GM12878 (cell line): Measurements from ENCODE around the gene PUDP. TPM values are rescaled to one million over a fixed set of nuclear protein-coding genes. Genes with fewer than 3 reads are reported as not detected.
A peak's percentile ranks its signal among the peaks of the same experiment; 100 is the strongest.

ENCODE experiments used
- ATAC-seq: fragments of 200-7000 bp; cut with Tn5 transposase; 3 replicates; pipeline ENCODE4 v1.9.1; 2020; ENCODE audit warnings: mild to moderate bottlenecking, moderate library complexity
- BruUV-seq: library from RNA; stranded (reverse); fragments of 400-500 nt; replicated peaks from 2 replicates; lab custom pipeline; 2021; lab: Mats Ljungman, UMichigan
- CTCF ChIA-PET: fragments of 300-600 bp; sonication (Branson Sonifier 250); formaldehyde crosslinking; extraction: SDS; loops from one replicate; lab custom pipeline; 2021; ENCODE audit warnings: inconsistent platforms; lab: Yijun Ruan, JAX
- POLR2A ChIA-PET: fragments of 350-600 bp; formaldehyde crosslinking; extraction: SDS; loops from one replicate; lab custom pipeline; 2021; ENCODE audit warnings: inconsistent platforms; lab: Charles Lee
- RAD21 ChIA-PET: fragments of 300-600 bp; sonication (Branson Sonifier 250); formaldehyde crosslinking; loops from one replicate; lab custom pipeline; 2023; ENCODE audit warnings: antibody characterized with exemption; ENCODE audit not compliant: unreplicated experiment; lab: Charles Lee
- SMC1A ChIA-PET: fragments of 300-600 bp; sonication (Branson Sonifier 250); formaldehyde crosslinking; loops from one replicate; lab custom pipeline; 2023; ENCODE audit not compliant: unreplicated experiment, uncharacterized antibody; lab: Charles Lee
- DNase-seq: peaks from one replicate; pipeline ENCODE4 v3.0.0-alpha.2; 2011; ENCODE audit warnings: low read depth, low spot score
- FAIRE-seq: peaks from 3 replicates; lab custom pipeline; 2011; peaks lifted over from hg19 to GRCh38; lab: Jason Lieb, UNC
- H2AFZ ChIP-seq: 2 replicates; pipeline ENCODE4 v1.6.0; 2011; ENCODE audit warnings: low read depth, low read length, control low read depth; ENCODE audit not compliant: control insufficient read depth
- H3K27ac ChIP-seq: 2 replicates; pipeline ENCODE4 v1.5.1; 2011; ENCODE audit warnings: control low read depth; ENCODE audit not compliant: control insufficient read depth, insufficient read depth
- H3K27me3 ChIP-seq, 2 experiments: replicated peaks in 1 of 2; 2 replicates each; pipeline versions ENCODE4 v1.6.0 to v1.6.1; 2011; ENCODE audit warnings: low read length in 1 of 2; ENCODE audit not compliant: control insufficient read depth in 2 of 2, insufficient read depth in 2 of 2
- H3K36me3 ChIP-seq, 2 experiments: 2 replicates each; pipeline ENCODE4 v1.5.1; 2011; ENCODE audit warnings: low read length in 1 of 2; ENCODE audit not compliant: control insufficient read depth in 2 of 2, insufficient read depth in 2 of 2
- H3K4me1 ChIP-seq: 2 replicates; pipeline ENCODE4 v1.6.1; 2011; ENCODE audit warnings: mild to moderate bottlenecking, low read length, moderate library complexity, mixed read lengths; ENCODE audit not compliant: control insufficient read depth, insufficient read depth
- H3K4me2 ChIP-seq: 2 replicates; pipeline ENCODE4 v1.6.0; 2011; ENCODE audit warnings: control low read depth; ENCODE audit not compliant: control insufficient read depth, insufficient read depth
- H3K4me3 ChIP-seq: fragments of 200-600 bp; sonication (generic); 2 replicates; pipeline ENCODE4 v1.5.1; 2016
- H3K79me2 ChIP-seq: 2 replicates; pipeline ENCODE4 v1.6.0; 2011; ENCODE audit warnings: low read length; ENCODE audit not compliant: control insufficient read depth, insufficient read depth
- H3K9ac ChIP-seq: 2 replicates; pipeline ENCODE4 v1.8.0; 2011; ENCODE audit warnings: low read length, control low read depth, mixed read lengths; ENCODE audit not compliant: control insufficient read depth, insufficient read depth
- H3K9me3 ChIP-seq: replicated peaks from 3 replicates; pipeline ENCODE4 v1.5.1; 2011; ENCODE audit warnings: mild to moderate bottlenecking, low read length; ENCODE audit not compliant: control insufficient read depth, insufficient read depth
- H4K20me1 ChIP-seq: 2 replicates; pipeline ENCODE4 v1.6.0; 2011; ENCODE audit not compliant: control insufficient read depth, insufficient read depth
- ETV6 ChIP-seq, 2 experiments: fragments of 450-650 bp in 1 of 2; IDR thresholded peaks in 1 of 2; conservative IDR thresholded peaks in 1 of 2; 2 replicates each; pipeline ENCODE4 v1.6.1; 2014; ENCODE audit warnings: antibody characterized with exemption in 1 of 2, borderline replicate concordance in 1 of 2, low read depth in 1 of 2, mild to moderate bottlenecking in 1 of 2, moderate library complexity in 1 of 2
- MAX ChIP-seq: IDR thresholded peaks from 2 replicates; pipeline ENCODE4 v1.6.1; 2012; ENCODE audit warnings: low read depth, low read length, improper control_type of control experiment
- MTA2 ChIP-seq: fragments of 450-650 bp; IDR thresholded peaks from 2 replicates; pipeline ENCODE4 v1.6.1; 2016; ENCODE audit warnings: low read depth, mild to moderate bottlenecking, moderate library complexity
- POLR2AphosphoS5 ChIP-seq: IDR thresholded peaks from 2 replicates; pipeline ENCODE4 v1.6.1; 2011; ENCODE audit warnings: mild to moderate bottlenecking, low read length, inconsistent platforms
- SP1 ChIP-seq: IDR thresholded peaks from one replicate; pipeline ENCODE4 v1.6.1; 2011; ENCODE audit warnings: low read depth, low read length
- WRNIP1 ChIP-seq: IDR thresholded peaks from 2 replicates; pipeline ENCODE4 v1.6.1; 2011; ENCODE audit warnings: low read depth, low read length, improper control_type of control experiment, borderline replicate concordance
- WGBS: methylation state at CpG from one replicate; pipeline ENCODE4 v1.1.6; 2016; ENCODE audit warnings: low lambda C conversion rate; ENCODE audit not compliant: insufficient replicate concordance, insufficient coverage; ENCODE audit errors: missing lambda C conversion rate; 5-methylcytosine and 5-hydroxymethylcytosine counted together
- in situ Hi-C: fragments of 300-500 bp; cut with MboI; formaldehyde crosslinking; loops from 9 replicates; pipeline ENCODE4 v1.14.3; 2018; ENCODE audit warnings: mixed read lengths
- intact Hi-C: fragments of 100-400 bp; cut with micrococcal nuclease; formaldehyde crosslinking; loops from one replicate; pipeline ENCODE4 v1.14.2; 2022; ENCODE audit not compliant: unreplicated experiment
- polyA plus RNA-seq, 11 experiments: library from polyadenylated mRNA; depleted of rRNA in 4 of 11; unstranded in 6 of 11; stranded (reverse) in 5 of 11; fragments of >200 nt; fragmentation: Nextera tagmentation in 4 of 11; fragmentation: Illumina TruSeq in 1 of 11; extraction: Ambion mirVana in 4 of 11; extraction: Trizol in 1 of 11; gene quantifications; 1 replicate in 1 of 11; 2 replicates in 10 of 11; pipeline versions ENCODE4 v1.2.1 to v1.2.3, GENCODE V29; 2011 to 2016; ENCODE audit warnings: inconsistent platforms in 2 of 11, missing spikeins in 2 of 11, low read depth in 1 of 11
- total RNA-seq, 4 experiments: library from RNA; depleted of rRNA in 3 of 4; stranded (reverse); fragments of >200 nt in 3 of 4; fragmentation: Illumina TruSeq in 1 of 4; extraction: Trizol in 1 of 4; gene quantifications; 2 replicates each; pipeline versions ENCODE4 v1.2.1 to v1.2.3, GENCODE V29; 2013 to 2021

Gene PUDP
- total and polyA plus RNA-seq, 10 of the 15 experiments (the other 5 are each of a cell fraction or from before 2014, with no cell fraction given): 30.8 to 83.5 (median 61.7) TPM

GRCh38 chrX:7059214-7059838, 88.6 kb downstream of the PUDP start (continued):
- no peak for TF ChIP-seq WRNIP1
- TF ChIP-seq SP1: no peak
- peak; percentile 89 for TF ChIP-seq MTA2
- TF ChIP-seq MAX: peak; percentile 40; the same call in 1 of the 2 replicates

GRCh38 chrX:7055386-7056137, 92.4 kb downstream of the PUDP start:
- ATAC-seq: no peak
- Histone ChIP-seq H2AFZ (no peak overlapping the region), H3K27ac (no peak overlapping the region), H3K36me3 (peaks cover 4 to 5% of the 10 kb centered on the region in 2 experiments; a peak in 3 of 4 replicates), H3K79me2 (no peaks in the 10 kb centered on the region), H4K20me1 (no peaks in the 10 kb centered on the region), H3K4me3 (no peak overlapping the region), H3K4me2 (peak overlapping the region; percentile 37; the same call in 1 of the 2 replicates), H3K27me3 (no peaks in the 10 kb centered on the region), H3K4me1 (peaks cover 20% of the 10 kb centered on the region), H3K9ac (no peak overlapping the region), H3K9me3 (no peaks in the 10 kb centered on the region)
- CTCF ChIA-PET: interaction anchor here (0.8 to 1.4 kb wide), 2 partner anchors 870 kb away, joined by 3 read pairs; no protein-coding TSS in a partner anchor
- BruUV-seq: no TSS peak
- DNase-seq: no peak
- SMC1A ChIA-PET: interaction anchor here (1.5 kb wide), 1 partner anchor 15 kb away, joined by 3 read pairs; no protein-coding TSS in a partner anchor
- intact Hi-C loops: loop anchor here (10.0 kb wide), 1 partner anchor 209 kb away; no protein-coding TSS in a partner anchor
- WGBS: 54% methylated on average over 10 of the region's 10 CpGs
- peak in 1 of 2 experiments; percentile 63; a peak in 2 of 4 replicates for TF ChIP-seq ETV6 (conservative IDR thresholded peaks at IDR 0.05 in 1 of 2, IDR thresholded peaks at IDR 0.05 in 1 of 2; ENCODE audit: borderline replicate concordance in 1 of 2, low read depth in 1 of 2)
- no peak for TF ChIP-seq POLR2AphosphoS5
- in situ Hi-C loops: loop anchor here (10.0 kb wide), 1 partner anchor 311 kb away; no protein-coding TSS in a partner anchor
- POLR2A ChIA-PET: no interaction called here
- FAIRE-seq: no peak
- RAD21 ChIA-PET: no interaction called here
